PFSK-1 (cell line): ENCODE measurements around the gene FAM9C.

ENCODE experiments used
- FOXP2 ChIP-seq: optimal IDR thresholded peaks from 2 replicates; pipeline ENCODE3; 2011; ENCODE audit warnings: borderline replicate concordance, control low read depth, inconsistent platforms; ENCODE audit not compliant: insufficient read depth; ENCODE audit errors: extremely low read length, extremely low read depth
- POLR2AphosphoS5 ChIP-seq: IDR thresholded peaks from 2 replicates; pipeline ENCODE4 v1.6.1; 2012; ENCODE audit warnings: low read depth, mild to moderate bottlenecking, control low read depth, low read length, moderate library complexity
- REST ChIP-seq, 2 experiments: IDR thresholded peaks; 2 replicates each; pipeline versions ENCODE4 v1.6.1 to v1.8.0; 2011 to 2012; ENCODE audit warnings: low read depth in 2 of 2, low read length in 2 of 2, control low read depth in 1 of 2, inconsistent platforms in 1 of 2, mild to moderate bottlenecking in 1 of 2, moderate library complexity in 1 of 2; ENCODE audit not compliant: insufficient read depth in 1 of 2
- SIN3A ChIP-seq: IDR thresholded peaks from 2 replicates; pipeline ENCODE4 v1.6.1; 2012; ENCODE audit warnings: mild to moderate bottlenecking, low read length, moderate library complexity, borderline replicate concordance; ENCODE audit not compliant: insufficient read depth
- TAF1 ChIP-seq: IDR thresholded peaks from 2 replicates; pipeline ENCODE4 v1.6.1; 2012; ENCODE audit warnings: low read length, control low read depth, borderline replicate concordance; ENCODE audit not compliant: insufficient read depth

GRCh38 chrX:12996934-12997435 lies 47.4 kb downstream of the FAM9C start:
- TF ChIP-seq REST (IDR thresholded peaks at IDR 0.05; ENCODE audit: insufficient read depth in 1 of 2, low read depth in 2 of 2, low read length in 2 of 2) (no peak), POLR2AphosphoS5 (no peak), TAF1 (no peak), FOXP2 (no peak), SIN3A (no peak)
